IMR-90 (cell line): ENCODE measurements around the gene ZBED2. TPM values are rescaled to one million over a fixed set of nuclear protein-coding genes. Genes with fewer than 3 reads are reported as not detected.

ENCODE experiments used
- ATAC-seq: fragments of 200-7000 bp; cut with Tn5 transposase; 2 replicates; pipeline ENCODE4 v1.9.1; 2020; ENCODE audit warnings: low read depth, mild to moderate bottlenecking, moderate library complexity
- BruUV-seq: library from RNA; stranded (reverse); fragments of 400-500 nt; replicated peaks from 2 replicates; lab custom pipeline; 2021; lab: Mats Ljungman, UMichigan
- CTCF ChIA-PET: fragments of 300-600 bp; formaldehyde crosslinking; extraction: SDS; loops from one replicate; lab custom pipeline; 2021; ENCODE audit warnings: antibody characterized with exemption; lab: Yijun Ruan, JAX
- POLR2A ChIA-PET: fragments of 300-600 bp; sonication (Branson Sonifier 250); formaldehyde crosslinking; loops from one replicate; lab custom pipeline; 2022; ENCODE audit warnings: antibody characterized with exemption; ENCODE audit not compliant: unreplicated experiment; lab: Charles Lee
- DNase-seq: peaks from one replicate; pipeline ENCODE4 v3.0.0; 2013
- H2AFZ ChIP-seq: replicated peaks from 2 replicates; pipeline ENCODE3; 2013; ENCODE audit warnings: low read length, mild to moderate bottlenecking; ENCODE audit not compliant: poor library complexity
- H2AK5ac ChIP-seq: 2 replicates; pipeline ENCODE4 v1.6.1; 2013; ENCODE audit warnings: low read depth, low read length, inconsistent platforms
- H2AK9ac ChIP-seq: replicated peaks from 2 replicates; pipeline ENCODE3; 2013; ENCODE audit warnings: mild to moderate bottlenecking, low read depth, low read length, moderate library complexity; ENCODE audit not compliant: poor library complexity
- H2BK120ac ChIP-seq: 2 replicates; pipeline ENCODE4 v1.6.1; 2013; ENCODE audit warnings: low read depth, low read length, inconsistent platforms
- H2BK15ac ChIP-seq: 3 replicates; pipeline ENCODE4 v1.6.1; 2013; ENCODE audit warnings: low read depth, low read length, inconsistent platforms
- H2BK20ac ChIP-seq: 2 replicates; pipeline ENCODE4 v1.6.1; 2013; ENCODE audit warnings: low read depth, mild to moderate bottlenecking, inconsistent platforms, low read length, moderate library complexity
- H2BK5ac ChIP-seq: 2 replicates; pipeline ENCODE4 v1.6.1; 2013; ENCODE audit warnings: mild to moderate bottlenecking, low read depth, low read length, inconsistent platforms; ENCODE audit not compliant: poor library complexity, severe bottlenecking
- H3K14ac ChIP-seq: replicated peaks from 2 replicates; pipeline ENCODE4 v1.6.1; 2013; ENCODE audit warnings: low read depth, low read length, inconsistent platforms
- H3K18ac ChIP-seq: 2 replicates; pipeline ENCODE4 v1.6.1; 2013; ENCODE audit warnings: low read depth, low read length, control low read depth
- H3K23ac ChIP-seq: 2 replicates; pipeline ENCODE4 v1.6.1; 2013; ENCODE audit warnings: low read depth, low read length, inconsistent platforms
- H3K27ac ChIP-seq: 2 replicates; pipeline ENCODE4 v1.5.1; 2013; ENCODE audit warnings: mild to moderate bottlenecking, control low read depth, low read length; ENCODE audit not compliant: insufficient read depth
- H3K27me3 ChIP-seq: 2 replicates; pipeline ENCODE4 v1.6.1; 2013; ENCODE audit warnings: low read length; ENCODE audit not compliant: control insufficient read depth, insufficient read depth
- H3K36me3 ChIP-seq: 2 replicates; pipeline ENCODE4 v1.6.1; 2013; ENCODE audit warnings: low read length, mixed read lengths; ENCODE audit not compliant: control insufficient read depth, insufficient read depth
- H3K4ac ChIP-seq: 2 replicates; pipeline ENCODE4 v1.6.1; 2013; ENCODE audit warnings: low read depth, low read length, inconsistent platforms
- H3K4me1 ChIP-seq: 2 replicates; pipeline ENCODE4 v1.6.1; 2013; ENCODE audit warnings: low read length, mixed read lengths; ENCODE audit not compliant: control insufficient read depth, insufficient read depth
- H3K4me2 ChIP-seq: 2 replicates; pipeline ENCODE4 v1.6.1; 2013; ENCODE audit warnings: low read depth, mild to moderate bottlenecking, control low read depth, low read length, moderate library complexity
- H3K4me3 ChIP-seq: 2 replicates; pipeline ENCODE4 v1.5.1; 2013; ENCODE audit warnings: low read depth, mild to moderate bottlenecking, control low read depth, low read length, moderate library complexity; ENCODE audit not compliant: insufficient read depth
- H3K56ac ChIP-seq: 2 replicates; pipeline ENCODE4 v1.6.1; 2013; ENCODE audit warnings: low read length, inconsistent platforms; ENCODE audit not compliant: insufficient read depth; ENCODE audit errors: extremely low read depth
- H3K79me1 ChIP-seq, 2 experiments: 2 replicates each; pipeline ENCODE4 v1.6.1; 2013; ENCODE audit warnings: low read length in 2 of 2, inconsistent platforms in 1 of 2, low read depth in 1 of 2
- H3K9ac ChIP-seq: 2 replicates; pipeline ENCODE4 v1.6.1; 2013; ENCODE audit warnings: low read depth, low read length, control low read depth
- H3K9me1 ChIP-seq: 2 replicates; pipeline ENCODE4 v1.6.1; 2013; ENCODE audit warnings: low read length, inconsistent platforms; ENCODE audit not compliant: insufficient read depth
- H3K9me3 ChIP-seq: 2 replicates; pipeline ENCODE4 v1.6.1; 2013; ENCODE audit warnings: low read length; ENCODE audit not compliant: control insufficient read depth, insufficient read depth
- H4K20me1 ChIP-seq: 2 replicates; pipeline ENCODE4 v1.6.1; 2013; ENCODE audit warnings: low read length, inconsistent platforms; ENCODE audit not compliant: insufficient read depth
- H4K5ac ChIP-seq: 2 replicates; pipeline ENCODE4 v1.6.1; 2013; ENCODE audit warnings: mild to moderate bottlenecking, low read depth, low read length, control low read depth
- H4K8ac ChIP-seq, 2 experiments: 2 replicates each; pipeline ENCODE4 v1.6.1; 2013; ENCODE audit warnings: low read depth in 2 of 2, low read length in 2 of 2, control low read depth in 1 of 2, inconsistent platforms in 1 of 2
- H4K91ac ChIP-seq: 2 replicates; pipeline ENCODE4 v1.6.1; 2013; ENCODE audit warnings: low read depth, low read length, inconsistent platforms; ENCODE audit not compliant: insufficient read depth
- CEBPB ChIP-seq: IDR thresholded peaks from 2 replicates; pipeline ENCODE4 v1.6.1; 2012; ENCODE audit warnings: low read depth, low read length, improper control_type of control experiment
- FOS ChIP-seq: fragments of 150-350 bp; IDR thresholded peaks from 2 replicates; pipeline ENCODE4 v1.6.1; 2016; ENCODE audit warnings: low read depth, low read length
- WGBS, 2 experiments: methylation state at CpG; one replicate each; pipeline versions ENCODE4 v1.1.5 to v1.1.7; 2013; ENCODE audit warnings: missing lambda C conversion rate in 2 of 2; ENCODE audit not compliant: insufficient read length in 1 of 2; ENCODE audit errors: extremely low coverage in 2 of 2; 5-methylcytosine and 5-hydroxymethylcytosine counted together
- dilution Hi-C: fragments of 300-500 bp; cut with HindIII; formaldehyde crosslinking; loops from one replicate; pipeline ENCODE4 v1.14.3; 2018; ENCODE audit warnings: low sequenced_read_pairs; ENCODE audit not compliant: unreplicated experiment
- in situ Hi-C: fragments of 300-500 bp; cut with MboI; formaldehyde crosslinking; loops from 3 replicates; pipeline ENCODE4 v1.14.3; 2019; ENCODE audit warnings: low sequenced_read_pairs, inconsistent platforms, mixed read lengths
- intact Hi-C: fragments of 100-400 bp; cut with micrococcal nuclease; formaldehyde crosslinking; loops from 2 replicates; pipeline ENCODE4 v1.10.0; 2022
- polyA plus RNA-seq, 3 experiments: library from polyadenylated mRNA; depleted of rRNA; stranded (reverse); fragments of >200 nt; gene quantifications; 2 replicates each; pipeline ENCODE4 v1.2.3, GENCODE V29; 2012; ENCODE audit warnings: low replicate concordance in 1 of 3
- total RNA-seq: library from RNA; depleted of rRNA; stranded (reverse); fragments of >200 nt; gene quantifications from 2 replicates; pipeline ENCODE4 v1.2.3, GENCODE V29; 2012

ZBED2 gene
- total and polyA plus RNA-seq, 2 of the 4 experiments (the other 2 are of a cell fraction), result 0.51 to 0.72 TPM

DNA sequence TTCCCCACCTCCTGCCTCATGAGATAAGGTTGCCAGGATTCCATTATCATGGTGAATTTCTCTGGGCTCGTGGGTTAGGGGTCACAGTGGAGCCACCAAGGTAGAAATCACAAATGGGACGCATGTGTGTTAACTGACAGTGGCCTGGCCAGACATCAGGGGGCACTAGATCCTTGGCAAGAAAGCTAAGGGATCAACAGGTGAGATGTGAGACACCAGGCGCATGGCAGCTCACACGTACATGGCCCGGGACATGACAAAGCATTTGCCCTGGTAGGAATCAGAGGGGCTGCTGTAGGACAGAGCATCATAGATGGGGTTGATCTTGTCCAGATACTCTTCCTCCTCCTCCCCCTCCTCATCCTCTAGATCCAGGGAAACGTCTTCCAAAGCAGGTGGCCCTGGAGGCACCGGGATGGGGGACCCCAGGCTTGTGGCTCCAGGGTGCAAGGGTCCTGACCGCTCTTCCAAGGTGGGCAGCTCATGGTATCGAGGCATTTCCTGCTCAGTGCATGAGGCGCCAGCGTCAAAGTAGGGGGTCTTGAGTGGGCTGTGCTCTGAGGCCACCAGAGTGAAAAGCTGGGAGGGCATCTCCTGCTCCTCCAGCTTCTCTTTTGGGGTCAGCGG is 24.6 kb downstream of the ZBED2 start:
- 93% methylated on average over 3 of the region's 12 CpGs; no CpG with 5 or more reads in 1 of the 2 experiments for WGBS, 2 experiments
- H2AK9ac ChIP-seq, result no peak overlapping the region
- dilution Hi-C loops (no loop called here), intact Hi-C loops (loop anchor here (10.0 kb wide), 1 partner anchor 394 kb away; no protein-coding TSS in a partner anchor), in situ Hi-C loops (loop anchor here (10.0 kb wide), 1 partner anchor 144 kb away; no protein-coding TSS in a partner anchor)
- H4K8ac ChIP-seq, result no peak overlapping the region
- H3K27me3 ChIP-seq, result peaks cover 2% of the 10 kb centered on the region; the same call in 1 of the 2 replicates
- no peaks in the 10 kb centered on the region for H3K4me1 ChIP-seq
- ChIA-PET CTCF (interaction anchor here (0.7 kb wide), 1 partner anchor 251 kb away, joined by 4 read pairs; no protein-coding TSS in a partner anchor), POLR2A (no interaction called here)
- H2BK5ac ChIP-seq, result no peak overlapping the region
- TF ChIP-seq FOS (no peak), CEBPB (no peak)
- no peak overlapping the region for H3K27ac ChIP-seq
- no TSS peak for BruUV-seq
- no peak overlapping the region for H4K5ac ChIP-seq
- H2AK5ac ChIP-seq, result no peak overlapping the region
- no peak overlapping the region for H2AFZ ChIP-seq
- no peak overlapping the region for H4K91ac ChIP-seq
- no peaks in the 10 kb centered on the region for H3K36me3 ChIP-seq
- no peak overlapping the region for H3K4me3 ChIP-seq
- H3K14ac ChIP-seq, result no peak overlapping the region
- H3K23ac ChIP-seq, result no peak overlapping the region
- no peaks in the 10 kb centered on the region for H4K20me1 ChIP-seq
- DNase-seq (no peak), ATAC-seq (no peak)
- H3K79me1 ChIP-seq, result no peaks in the 10 kb centered on the region
- no peak overlapping the region for H3K4me2 ChIP-seq
- H3K4ac ChIP-seq, result no peak overlapping the region
- no peaks in the 10 kb centered on the region for H3K9me3 ChIP-seq
- H3K9ac ChIP-seq, result no peak overlapping the region
- no peak overlapping the region for H3K56ac ChIP-seq
- H3K18ac ChIP-seq, result no peak overlapping the region
- no peak overlapping the region for H2BK15ac ChIP-seq
- no peak overlapping the region for H2BK120ac ChIP-seq
- H3K9me1 ChIP-seq, result no peaks in the 10 kb centered on the region
- H2BK20ac ChIP-seq, result no peak overlapping the region
